WI38 (cell line): Measurements from ENCODE around the gene STRIP1.

Experiments used
- H3K4me3 ChIP-seq: 2 replicates; pipeline ENCODE4 v1.5.1; 2011; ENCODE audit warnings: low read depth, mild to moderate bottlenecking, control low read depth, low read length
- TF ChIP-seq, protein P1 (sequence below): IDR thresholded peaks from 2 replicates; pipeline ENCODE4 v1.5.1; 2012; ENCODE audit warnings: low read depth, mild to moderate bottlenecking, control low read depth, low read length

Gene STRIP1

DNA sequence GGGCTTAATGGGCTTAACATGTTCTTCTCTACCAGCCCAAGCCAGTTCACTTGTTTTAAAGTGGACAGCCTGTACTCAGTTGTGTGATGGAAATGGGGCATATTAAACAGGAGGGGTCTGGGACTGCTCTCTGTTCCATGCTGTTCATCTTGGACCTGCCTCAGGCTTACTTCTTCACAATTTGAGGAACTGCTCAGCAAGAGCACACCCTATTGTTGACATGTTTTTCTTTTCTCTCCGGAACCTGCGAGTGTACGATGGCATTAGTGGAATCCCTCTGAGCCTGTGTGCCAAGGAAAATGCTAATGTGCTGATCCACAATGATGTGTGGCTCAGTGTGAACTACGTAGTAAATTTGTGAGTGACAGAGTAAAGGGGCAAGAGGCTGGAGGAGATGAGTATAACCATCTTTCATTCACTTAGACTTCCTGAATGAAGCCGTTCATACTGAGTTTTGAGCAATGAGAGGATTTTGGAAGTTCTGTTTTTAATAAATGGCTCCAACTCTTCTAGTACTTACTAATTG is 43.0 kb upstream of the STRIP1 start:
- no peak overlapping the region for H3K4me3 ChIP-seq
- TF ChIP-seq, protein P1, sequence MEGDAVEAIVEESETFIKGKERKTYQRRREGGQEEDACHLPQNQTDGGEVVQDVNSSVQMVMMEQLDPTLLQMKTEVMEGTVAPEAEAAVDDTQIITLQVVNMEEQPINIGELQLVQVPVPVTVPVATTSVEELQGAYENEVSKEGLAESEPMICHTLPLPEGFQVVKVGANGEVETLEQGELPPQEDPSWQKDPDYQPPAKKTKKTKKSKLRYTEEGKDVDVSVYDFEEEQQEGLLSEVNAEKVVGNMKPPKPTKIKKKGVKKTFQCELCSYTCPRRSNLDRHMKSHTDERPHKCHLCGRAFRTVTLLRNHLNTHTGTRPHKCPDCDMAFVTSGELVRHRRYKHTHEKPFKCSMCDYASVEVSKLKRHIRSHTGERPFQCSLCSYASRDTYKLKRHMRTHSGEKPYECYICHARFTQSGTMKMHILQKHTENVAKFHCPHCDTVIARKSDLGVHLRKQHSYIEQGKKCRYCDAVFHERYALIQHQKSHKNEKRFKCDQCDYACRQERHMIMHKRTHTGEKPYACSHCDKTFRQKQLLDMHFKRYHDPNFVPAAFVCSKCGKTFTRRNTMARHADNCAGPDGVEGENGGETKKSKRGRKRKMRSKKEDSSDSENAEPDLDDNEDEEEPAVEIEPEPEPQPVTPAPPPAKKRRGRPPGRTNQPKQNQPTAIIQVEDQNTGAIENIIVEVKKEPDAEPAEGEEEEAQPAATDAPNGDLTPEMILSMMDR = no peak

DNA sequence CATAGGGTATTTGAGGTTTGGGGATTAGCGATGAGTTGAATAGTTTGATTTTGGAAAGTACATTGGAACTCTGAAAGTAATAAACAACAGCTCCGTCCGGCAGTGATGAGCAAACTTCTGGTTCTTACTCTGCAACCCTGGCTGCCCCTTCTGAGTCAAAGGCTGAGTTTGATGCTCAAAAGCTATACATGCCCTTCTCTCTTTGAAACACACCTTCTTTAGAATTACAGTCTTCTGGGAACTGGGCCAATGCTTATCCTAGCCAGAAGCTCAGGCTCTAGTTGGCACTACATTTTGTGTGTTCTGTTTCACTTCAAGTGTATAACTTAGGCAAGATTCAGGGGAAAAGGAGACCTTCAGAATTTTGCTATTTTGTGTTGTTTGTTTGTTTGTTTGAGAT is 40.5 kb upstream of the STRIP1 start:
- H3K4me3 ChIP-seq = no peak overlapping the region
- TF ChIP-seq, protein P1 = no peak

GRCh38 chr1:109994654-109995053 is 39.8 kb upstream of the STRIP1 start:
- no peak overlapping the region for H3K4me3 ChIP-seq
- TF ChIP-seq, protein P1 = no peak

DNA sequence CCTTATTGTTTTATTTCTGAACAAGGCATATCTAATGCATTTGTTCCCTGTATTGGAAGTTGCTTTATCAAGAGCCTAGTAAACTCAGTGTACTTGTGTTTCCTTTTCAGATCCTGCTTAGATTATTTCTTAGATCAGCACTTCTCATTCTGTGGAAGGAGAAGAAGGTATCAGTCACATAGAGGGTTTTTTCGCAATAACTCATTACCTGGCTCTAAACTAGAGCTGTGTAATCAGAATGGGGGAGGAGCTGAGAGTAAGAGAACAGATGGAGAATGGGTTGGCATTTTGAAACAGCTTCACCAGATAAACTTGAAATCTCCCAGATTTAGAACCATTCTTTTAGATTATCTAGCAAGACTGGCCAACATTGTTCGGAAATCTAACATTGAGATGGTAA is 38.9 kb upstream of the STRIP1 start:
- TF ChIP-seq, protein P1 = no peak
- H3K4me3 ChIP-seq = no peak overlapping the region

- H3K4me3 ChIP-seq = no peak overlapping the region
- TF ChIP-seq, protein P1 = no peak
These were observed 37.9 kb upstream of the STRIP1 start for GRCh38 chr1:109996476-109996875.

GRCh38 chr1:109997204-109997866 is 37.1 kb upstream of the STRIP1 start:
- TF ChIP-seq, protein P1 = no peak
- no peak overlapping the region for H3K4me3 ChIP-seq

DNA sequence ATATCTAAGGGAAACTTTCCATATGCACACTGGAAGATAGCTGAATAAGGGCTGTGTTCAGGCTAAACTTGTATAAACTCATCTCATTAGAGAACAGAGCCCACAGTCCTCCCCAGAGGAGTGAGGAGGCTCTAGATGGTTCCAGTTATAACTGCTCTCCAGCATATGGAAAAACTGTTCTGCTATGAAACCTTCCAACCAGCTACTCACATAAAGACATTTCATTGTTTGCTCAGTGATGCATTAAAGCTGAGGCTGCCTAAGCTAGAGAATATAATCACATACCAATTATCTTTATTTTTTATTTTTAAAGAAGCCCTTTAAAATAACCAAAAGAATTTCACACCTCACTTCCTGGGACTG is 36.6 kb upstream of the STRIP1 start:
- no peak overlapping the region for H3K4me3 ChIP-seq
- TF ChIP-seq, protein P1 = no peak
